Loucy (cell line): ENCODE results near the gene GEMIN4.
A peak's percentile ranks its signal among the peaks of the same experiment; 100 is the strongest.

Source experiments
- H2AFZ ChIP-seq: fragments of 200-600 bp; sonication (generic); 2 replicates; pipeline ENCODE4 v1.6.0; 2016; ENCODE audit warnings: antibody characterized with exemption, mild to moderate bottlenecking, low read length, moderate library complexity
- H3F3A ChIP-seq: fragments of 200-600 bp; 2 replicates; pipeline ENCODE4 v1.6.0; 2016; ENCODE audit warnings: antibody characterized with exemption, low read depth, mild to moderate bottlenecking
- H3K27me3 ChIP-seq: fragments of 200-600 bp; sonication (generic); 2 replicates; pipeline ENCODE4 v1.6.1; 2014; ENCODE audit warnings: low read length, mild to moderate bottlenecking; ENCODE audit not compliant: insufficient read depth, poor library complexity, severe bottlenecking
- H3K36me3 ChIP-seq: fragments of 200-600 bp; sonication (generic); 2 replicates; pipeline ENCODE4 v1.6.1; 2016; ENCODE audit warnings: low read length; ENCODE audit not compliant: insufficient read depth
- H3K4me1 ChIP-seq: fragments of 200-600 bp; sonication (generic); 2 replicates; pipeline ENCODE4 v1.5.1; 2014; ENCODE audit warnings: low read length, mild to moderate bottlenecking; ENCODE audit not compliant: insufficient read depth, poor library complexity, severe bottlenecking
- H3K4me2 ChIP-seq: fragments of 200-600 bp; sonication (generic); 2 replicates; pipeline ENCODE4 v1.6.0; 2014; ENCODE audit warnings: antibody characterized with exemption, low read length, low read depth, mild to moderate bottlenecking; ENCODE audit not compliant: poor library complexity, severe bottlenecking
- H3K4me3 ChIP-seq: fragments of 200-600 bp; sonication (generic); 2 replicates; pipeline ENCODE4 v1.5.1; 2014; ENCODE audit warnings: low read length, mild to moderate bottlenecking, mixed read lengths; ENCODE audit not compliant: poor library complexity, severe bottlenecking
- H3K79me2 ChIP-seq: fragments of 200-600 bp; sonication (generic); 2 replicates; pipeline ENCODE4 v1.6.1; 2014; ENCODE audit warnings: low read length; ENCODE audit not compliant: insufficient read depth
- H3K9ac ChIP-seq: fragments of 200-600 bp; sonication (generic); 2 replicates; pipeline ENCODE4 v1.6.0; 2014; ENCODE audit warnings: mild to moderate bottlenecking, low read depth, low read length, moderate library complexity; ENCODE audit not compliant: poor library complexity, severe bottlenecking
- H3K9me2 ChIP-seq: fragments of 200-600 bp; sonication (generic); replicated peaks from 2 replicates; pipeline ENCODE4 v1.6.1; 2016; ENCODE audit warnings: low read depth, low read length, mixed read lengths
- H3K9me3 ChIP-seq: fragments of 200-600 bp; sonication (generic); 2 replicates; pipeline ENCODE4 v1.6.1; 2014; ENCODE audit warnings: mild to moderate bottlenecking, antibody characterized with exemption, low read length, low read depth; ENCODE audit not compliant: insufficient read depth
- H4K20me1 ChIP-seq: fragments of 200-600 bp; sonication (generic); 2 replicates; pipeline ENCODE4 v1.6.0; 2014; ENCODE audit warnings: antibody characterized with exemption, low read length, mild to moderate bottlenecking; ENCODE audit not compliant: insufficient read depth, poor library complexity, severe bottlenecking
- CTCF ChIP-seq: fragments of 200-600 bp; sonication (generic); conservative IDR thresholded peaks from 2 replicates; pipeline ENCODE4 v1.5.1; 2014; ENCODE audit warnings: mild to moderate bottlenecking, antibody characterized with exemption, low read length
- EZH2phosphoT487 ChIP-seq: fragments of 200-600 bp; IDR thresholded peaks from 2 replicates; pipeline ENCODE4 v1.6.1; 2018; ENCODE audit warnings: antibody characterized with exemption, mild to moderate bottlenecking, moderate library complexity, borderline replicate concordance

Gene GEMIN4

GRCh38 chr17:774313-774584 lies 22.2 kb upstream of the GEMIN4 start:
- H3K9ac ChIP-seq, result no peak overlapping the region
- H3K36me3 ChIP-seq, result peaks cover 45% of the 10 kb centered on the region

GRCh38 chr17:773467-774312 lies 21.6 kb upstream of the GEMIN4 start:
- Histone ChIP-seq H3K36me3 (peaks cover 50% of the 10 kb centered on the region), H3K27me3 (no peaks in the 10 kb centered on the region), H3K9me3 (no peaks in the 10 kb centered on the region), H3F3A (no peaks in the 10 kb centered on the region), H4K20me1 (no peaks in the 10 kb centered on the region), H3K79me2 (peaks cover 3% of the 10 kb centered on the region; the same call in 1 of the 2 replicates), H3K4me2 (peak overlapping the region; percentile 12), H3K9me2 (no peaks in the 10 kb centered on the region), H3K9ac (no peak overlapping the region), H3K4me1 (peaks cover 3% of the 10 kb centered on the region), H3K4me3 (no peak overlapping the region), H2AFZ (no peak overlapping the region)
- TF ChIP-seq EZH2phosphoT487, result no peak
- TF ChIP-seq CTCF, result no peak

More at GRCh38 chr17:774313-774584, 22.2 kb upstream of the GEMIN4 start:
- no peak overlapping the region for H2AFZ ChIP-seq
- no peak for TF ChIP-seq CTCF
- TF ChIP-seq EZH2phosphoT487, result no peak
- H3K4me1 ChIP-seq, result peaks cover 3% of the 10 kb centered on the region
- H3K9me2 ChIP-seq, result no peaks in the 10 kb centered on the region
- H3K9me3 ChIP-seq, result no peaks in the 10 kb centered on the region
- H3K4me3 ChIP-seq, result no peak overlapping the region
- peaks cover 6% of the 10 kb centered on the region; the same call in 1 of the 2 replicates for H3K79me2 ChIP-seq
- peak overlapping the region; percentile 12 for H3K4me2 ChIP-seq
- no peaks in the 10 kb centered on the region for H3F3A ChIP-seq
- H4K20me1 ChIP-seq, result no peaks in the 10 kb centered on the region
- H3K27me3 ChIP-seq, result no peaks in the 10 kb centered on the region

GRCh38 chr17:773016-773415 lies 21.0 kb upstream of the GEMIN4 start:
- Histone ChIP-seq H3K9ac (no peak overlapping the region), H2AFZ (no peak overlapping the region), H3K9me3 (no peaks in the 10 kb centered on the region), H3K27me3 (no peaks in the 10 kb centered on the region), H3K4me1 (peaks cover 3% of the 10 kb centered on the region), H3K79me2 (no peaks in the 10 kb centered on the region), H3K36me3 (peaks cover 47% of the 10 kb centered on the region), H3F3A (no peaks in the 10 kb centered on the region), H4K20me1 (no peaks in the 10 kb centered on the region), H3K4me2 (peak overlapping the region; percentile 12), H3K9me2 (no peaks in the 10 kb centered on the region), H3K4me3 (no peak overlapping the region)
- TF ChIP-seq EZH2phosphoT487, result no peak
- no peak for TF ChIP-seq CTCF
